K562 (cell line): ENCODE data around the gene GNG14. TPM values are rescaled to one million over a fixed set of nuclear protein-coding genes. Genes with fewer than 3 reads are reported as not detected.

Experiments
- ARID4B ChIP-seq: sonication (generic); formaldehyde crosslinking; IDR thresholded peaks from 2 replicates; pipeline ENCODE4 v1.8.0; 2022; ENCODE audit warnings: mild to moderate bottlenecking, missing genetic modification reagents
- CEBPG ChIP-seq, 3 experiments: fragments of 200-800 bp in 1 of 3; sonication (Bioruptor generic) in 1 of 3; sonication (generic) in 1 of 3; formaldehyde crosslinking in 1 of 3; IDR thresholded peaks in 2 of 3; conservative IDR thresholded peaks in 1 of 3; 2 replicates each; pipeline versions ENCODE4 v1.6.1 to v1.8.0; 2016 to 2022; ENCODE audit warnings: missing compliant biosample characterization in 2 of 3, missing genetic modification characterization in 2 of 3, mild to moderate bottlenecking in 1 of 3, missing genetic modification reagents in 1 of 3
- CREB1 ChIP-seq, 2 experiments: sonication (generic) in 1 of 2; formaldehyde crosslinking in 1 of 2; IDR thresholded peaks; 2 replicates each; pipeline versions ENCODE4 v1.6.1 to v1.8.0; 2012 to 2022; ENCODE audit warnings: inconsistent platforms in 1 of 2, mild to moderate bottlenecking in 1 of 2, missing genetic modification reagents in 1 of 2, moderate library complexity in 1 of 2
- E2F6 ChIP-seq, 2 experiments: IDR thresholded peaks; 2 replicates each; pipeline ENCODE4 v1.6.1; 2011; ENCODE audit warnings: borderline replicate concordance in 1 of 2, control low read depth in 1 of 2, low read depth in 1 of 2, low read length in 1 of 2, mild to moderate bottlenecking in 1 of 2, mixed read lengths in 1 of 2, moderate library complexity in 1 of 2; ENCODE audit not compliant: insufficient read depth in 1 of 2, insufficient read length in 1 of 2, poor library complexity in 1 of 2, severe bottlenecking in 1 of 2; ENCODE audit errors: extremely low read depth in 1 of 2
- SAP30 ChIP-seq: fragments of 200-600 bp; sonication (generic); IDR thresholded peaks from 2 replicates; pipeline ENCODE4 v1.6.1; 2012; ENCODE audit warnings: borderline replicate concordance, low read depth, mild to moderate bottlenecking, moderate library complexity, low read length, control low read depth, inconsistent platforms; ENCODE audit not compliant: insufficient read depth, poor library complexity, severe bottlenecking
- SMAD4 ChIP-seq: fragments of 250-450 bp; sonication (Bioruptor Pico); conservative IDR thresholded peaks from 2 replicates; pipeline ENCODE4 v1.8.0; 2021; ENCODE audit warnings: inconsistent platforms, mild to moderate bottlenecking, moderate library complexity
- ZNF3 ChIP-seq: fragments of 250-450 bp; sonication (Bioruptor Pico); IDR thresholded peaks from 2 replicates; pipeline ENCODE4 v1.5.0; 2021; ENCODE audit warnings: mild to moderate bottlenecking, moderate library complexity
- ZNF77 ChIP-seq: fragments of 250-450 bp; sonication (Bioruptor Pico); IDR thresholded peaks from 2 replicates; pipeline ENCODE4 v1.5.0; 2020
- polyA plus RNA-seq, 8 experiments: library from polyadenylated mRNA; depleted of rRNA in 4 of 8; stranded (reverse) in 5 of 8; unstranded in 3 of 8; fragments of >200 nt; fragmentation: Nextera tagmentation in 2 of 8; fragmentation: Illumina TruSeq in 1 of 8; extraction: Ambion mirVana in 2 of 8; extraction: Trizol in 1 of 8; gene quantifications; 2 replicates each; pipeline versions ENCODE4 v1.2.1 to v1.2.3, GENCODE V29; 2011 to 2014; ENCODE audit warnings: inconsistent platforms in 1 of 8, missing spikeins in 1 of 8
- total RNA-seq, 7 experiments: library from RNA; depleted of rRNA in 6 of 7; stranded (reverse); fragments of >200 nt in 6 of 7; fragmentation: Illumina TruSeq in 2 of 7; extraction: Trizol in 2 of 7; gene quantifications; 2 replicates each; pipeline versions ENCODE4 v1.2.1 to v1.2.3, GENCODE V29; 2011 to 2021; ENCODE audit warnings: low replicate concordance in 1 of 7

GNG14 gene
- total and polyA plus RNA-seq, 9 of the 15 experiments (the other 6 are each of a cell fraction or from before 2014, with no cell fraction given), result not detected

- TF ChIP-seq ARID4B (CRISPR knock-in tag) (peak; percentile 28; the same call in 1 of the 2 replicates), CEBPG (CRISPR knock-in tag; IDR thresholded peaks at IDR 0.05) (0 out of 2 replicates have a peak, but pooled peaks have one; percentile 8), CEBPG (tag; conservative IDR thresholded peaks at IDR 0.05 in 1 of 2, IDR thresholded peaks at IDR 0.05 in 1 of 2) (no peak), CREB1 (IDR thresholded peaks at IDR 0.05) (0 out of 2 replicates have a peak, but pooled peaks have one; percentile 15), CREB1 (CRISPR knock-in tag; IDR thresholded peaks at IDR 0.05) (no peak), SMAD4 (CRISPR knock-in tag) (no peak), E2F6 (IDR thresholded peaks at IDR 0.05; ENCODE audit: borderline replicate concordance in 1 of 2, extremely low read depth in 1 of 2, insufficient read depth in 1 of 2, insufficient read length in 1 of 2, low read depth in 1 of 2, low read length in 1 of 2, poor library complexity in 1 of 2, severe bottlenecking in 1 of 2) (peak in 1 of 2 experiments; percentile 24), SAP30 (no peak), ZNF3 (no peak), ZNF77 (CRISPR knock-in tag) (no peak)
Measured at GRCh38 chr19:12720851-12721655, 33.3 kb downstream of the GNG14 start (continued).
